GM10248 (cell line): Measurements from ENCODE around the gene CCDC85C.

ENCODE experiments used
- CTCF ChIA-PET: fragments of 300-600 bp; sonication (Branson Sonifier 250); formaldehyde crosslinking; extraction: SDS; loops from one replicate; lab custom pipeline; 2021; ENCODE audit warnings: antibody characterized with exemption; lab: Yijun Ruan, JAX
- POLR2A ChIA-PET: fragments of 350-650 bp; sonication (Branson Sonifier 250); formaldehyde crosslinking; extraction: SDS; loops from one replicate; lab custom pipeline; 2020; ENCODE audit warnings: antibody characterized with exemption; lab: Yijun Ruan, JAX
- DNase-seq: peaks from one replicate; pipeline ENCODE4 v3.0.0; 2012; ENCODE audit errors: extremely low spot score
- CTCF ChIP-seq: IDR thresholded peaks from 2 replicates; pipeline ENCODE4 v1.5.1; 2012; ENCODE audit warnings: mild to moderate bottlenecking, low read depth; ENCODE audit errors: extremely low read depth, missing control alignments, control extremely low read depth

CCDC85C gene

DNA sequence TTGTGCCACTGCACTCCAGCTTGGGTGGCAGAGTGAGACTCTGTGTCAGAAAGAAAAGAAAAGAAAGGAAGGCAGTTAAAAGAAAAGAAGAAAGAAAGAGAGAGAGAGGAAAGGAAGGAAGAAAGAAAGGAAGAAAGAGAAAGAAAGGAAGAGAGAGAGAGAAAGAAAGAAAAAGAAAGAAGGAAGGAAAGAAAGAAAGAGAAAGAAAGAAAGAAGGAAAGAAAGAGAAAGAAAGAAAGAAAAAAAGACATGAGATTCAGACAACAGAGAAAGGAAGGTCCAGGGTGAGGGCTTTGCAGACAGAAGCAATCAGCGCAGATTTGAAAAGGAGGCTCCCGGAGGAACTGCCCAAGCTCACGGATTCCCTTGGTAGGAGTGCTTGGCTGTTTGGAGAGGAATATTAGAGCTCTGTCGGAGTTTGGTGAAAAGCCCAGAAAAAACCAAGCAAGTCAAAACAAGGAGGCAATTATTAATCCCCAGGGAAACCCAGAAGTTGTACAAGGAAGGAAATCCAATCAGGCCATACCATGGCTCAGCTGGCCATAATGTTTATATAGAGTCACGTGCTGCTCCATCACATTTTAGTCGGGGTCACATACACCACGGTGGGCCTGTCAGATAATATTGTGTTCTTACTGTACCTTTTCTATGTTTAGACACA lies 11.6 kb upstream of the CCDC85C start:
- CTCF ChIA-PET: interaction anchor here (1.1 kb wide), 1 partner anchor 13 kb away, joined by 4 read pairs; no protein-coding TSS in a partner anchor

GRCh38 chr14:99612738-99613330 lies 8.8 kb upstream of the CCDC85C start:
- no peak for DNase-seq
- CTCF ChIA-PET: no interaction called here
- POLR2A ChIA-PET: no interaction called here
- no peak for TF ChIP-seq CTCF

More for the DNA sequence above, 11.6 kb upstream of the CCDC85C start:
- no peak for TF ChIP-seq CTCF
- POLR2A ChIA-PET: no interaction called here
- DNase-seq: no peak

- ChIA-PET POLR2A (no interaction called here), CTCF (no interaction called here)
- TF ChIP-seq CTCF: no peak
- DNase-seq: no peak
Observed at GRCh38 chr14:99612071-99612737, 8.2 kb upstream of the CCDC85C start.

- POLR2A ChIA-PET: no interaction called here
- CTCF ChIA-PET: no interaction called here
- DNase-seq: no peak
- no peak for TF ChIP-seq CTCF
Observed at GRCh38 chr14:99611646-99612045, 7.6 kb upstream of the CCDC85C start.

GRCh38 chr14:99609245-99610170 lies 5.5 kb upstream of the CCDC85C start:
- CTCF ChIA-PET: interaction anchor here (1.7 to 2.7 kb wide), 4 partner anchors 10 to 94 kb away, joined by 3 to 13 read pairs (median 8); no protein-coding TSS in a partner anchor
- POLR2A ChIA-PET: interaction anchor here (0.7 kb wide), 1 partner anchor 129 kb away, joined by 3 read pairs; the partner anchor contains the start of gene SETD3
- peak; percentile 21 for TF ChIP-seq CTCF
- no peak for DNase-seq
